NCI-H446 (cell line): ENCODE data around the gene MIDN.
"Not testable (repeated sequence)": the region's sequence is repeated elsewhere in the genome, so short reads cannot be mapped to it uniquely, and the experiment has no call there.

Experiments
- DNase-seq, 2 experiments: peaks; one replicate each; lab custom pipeline; 2025; lab: John Stamatoyannopoulos, UW

MIDN gene

DNA sequence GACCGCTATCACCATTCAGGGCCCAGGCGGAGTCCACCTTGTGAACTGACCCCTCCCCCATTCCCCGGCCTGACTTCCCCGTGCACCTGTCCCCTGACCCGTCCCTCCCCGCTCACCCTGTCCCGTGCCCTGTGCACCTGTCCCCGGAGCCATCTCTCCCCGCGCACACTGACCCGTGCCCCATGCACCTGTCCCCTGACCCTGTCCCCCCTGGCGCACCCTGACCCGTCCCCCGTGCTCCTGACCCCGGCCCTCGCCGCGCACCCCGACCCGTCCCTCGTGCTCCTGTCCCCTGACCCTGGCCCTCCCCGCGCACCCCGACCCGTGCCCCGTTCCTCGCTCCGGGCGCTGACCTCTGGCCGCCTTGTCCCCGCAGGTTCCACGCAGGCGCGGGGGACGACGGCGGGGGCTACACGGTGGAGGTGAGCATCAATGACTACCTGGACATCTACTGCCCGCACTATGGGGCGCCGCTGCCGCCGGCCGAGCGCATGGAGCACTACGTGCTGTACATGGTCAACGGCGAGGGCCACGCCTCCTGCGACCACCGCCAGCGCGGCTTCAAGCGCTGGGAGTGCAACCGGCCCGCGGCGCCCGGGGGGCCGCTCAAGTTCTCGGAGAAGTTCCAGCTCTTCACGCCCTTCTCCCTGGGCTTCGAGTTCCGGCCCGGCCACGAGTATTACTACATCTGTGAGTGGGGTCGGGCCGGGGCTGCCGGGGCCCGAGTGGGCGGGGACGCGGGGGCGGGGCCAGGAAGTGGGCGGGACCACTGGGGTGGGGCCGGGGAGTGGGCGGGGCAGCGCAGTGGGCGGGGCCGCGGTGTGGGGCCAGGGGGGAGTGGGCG is 47.0 kb downstream of the MIDN start:
- DNase-seq, result no peak

DNA sequence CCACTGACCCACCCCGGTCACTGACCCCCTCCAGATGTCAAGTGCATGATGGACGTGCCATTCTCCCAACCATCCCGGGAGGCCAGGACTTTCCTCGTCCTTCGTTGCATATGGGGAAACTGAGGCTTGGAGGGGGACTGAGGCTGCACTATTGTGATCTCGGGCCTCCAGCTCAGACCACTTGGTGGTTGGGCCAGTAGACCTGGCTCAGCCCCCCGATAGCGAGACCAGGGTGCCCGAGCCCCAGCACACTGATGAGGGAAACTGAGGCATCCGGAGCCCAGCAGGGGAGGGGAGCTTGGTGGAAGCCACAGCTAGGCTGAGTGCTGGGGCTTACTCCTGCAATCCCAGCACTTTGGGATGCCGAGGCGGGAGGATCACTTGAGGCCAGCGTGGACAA is 47.7 kb downstream of the MIDN start:
- DNase-seq, result no peak

- DNase-seq, result no peak
These were observed 48.3 kb downstream of the MIDN start for GRCh38 chr19:1296575-1297271.

GRCh38 chr19:1298235-1298634 is 49.9 kb downstream of the MIDN start:
- DNase-seq, result no peak

GRCh38 chr19:1299801-1300200 is 51.4 kb downstream of the MIDN start:
- DNase-seq, result no peak

DNA sequence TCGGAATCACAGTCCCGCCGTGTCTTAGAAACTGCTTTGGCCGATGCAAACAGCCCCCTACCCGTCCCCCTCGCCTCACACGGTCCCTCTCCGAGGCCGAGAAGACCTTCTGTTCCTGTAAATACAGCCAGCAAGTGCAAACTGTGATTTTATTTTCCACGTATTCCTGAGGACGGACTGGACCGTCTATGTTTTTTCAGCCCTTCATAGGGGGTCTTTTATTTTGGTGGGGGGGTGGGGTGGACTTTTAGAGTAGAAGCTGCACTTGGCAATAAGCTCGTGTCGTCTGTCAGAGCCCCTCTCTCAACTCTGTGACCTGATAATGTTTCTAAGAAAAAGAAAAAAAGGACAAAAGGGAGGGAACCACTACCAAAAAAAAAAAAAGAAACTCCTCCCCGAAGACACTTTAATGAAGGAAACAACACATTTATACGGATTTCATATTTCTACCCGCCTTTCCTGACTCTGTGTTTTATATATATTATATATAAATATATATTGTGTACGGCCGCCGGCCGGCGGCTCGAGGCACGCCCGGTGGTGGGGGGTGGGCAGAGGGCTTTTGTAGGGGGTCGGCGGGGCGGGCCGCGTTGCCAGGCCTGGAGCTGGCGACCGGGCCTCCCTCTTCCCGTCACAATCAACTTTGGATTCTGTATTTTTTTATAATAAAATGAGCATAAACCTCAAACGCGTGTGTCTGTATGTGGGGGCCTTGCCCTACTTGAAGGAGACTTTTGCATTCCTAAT is 52.5 kb downstream of the MIDN start:
- DNase-seq, result no peak

DNA sequence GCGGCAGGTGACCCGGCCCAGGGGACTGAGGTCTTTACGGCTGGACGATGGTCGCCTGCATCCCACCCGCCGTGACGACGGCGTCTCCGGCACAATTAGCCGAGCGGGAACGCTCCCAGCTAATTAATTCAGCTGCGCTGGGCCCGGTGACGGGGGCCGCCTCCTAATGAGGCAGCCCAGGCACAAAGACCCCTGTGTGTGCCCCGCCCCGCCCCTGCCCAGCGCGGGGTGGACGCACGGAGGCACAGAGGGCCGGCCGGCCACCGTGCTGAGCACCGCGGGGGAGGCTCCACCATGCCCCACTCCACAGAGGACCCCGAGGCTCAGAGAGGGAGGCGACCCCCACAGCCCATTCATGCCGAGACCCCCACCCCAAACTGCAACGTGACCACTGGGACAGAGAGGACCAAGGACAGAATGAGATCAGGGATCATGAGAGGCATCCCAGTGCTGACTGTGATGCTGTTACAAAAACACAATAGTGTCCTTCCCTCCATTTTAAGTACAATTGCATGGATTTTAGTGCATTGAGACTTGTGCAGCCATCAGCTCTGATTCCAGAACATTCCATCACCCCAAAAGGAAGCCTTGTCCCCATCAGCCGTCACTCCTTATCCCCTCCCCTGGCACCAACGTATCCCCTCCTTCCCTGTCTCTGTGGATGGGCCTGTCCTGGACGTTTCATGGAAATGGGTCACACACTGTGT is 54.3 kb downstream of the MIDN start:
- DNase-seq, result no peak

GRCh38 chr19:1304197-1304924 is 56.0 kb downstream of the MIDN start:
- no peak for DNase-seq

GRCh38 chr19:1305354-1305753 is 57.0 kb downstream of the MIDN start:
- not testable (repeated sequence) for DNase-seq

DNA sequence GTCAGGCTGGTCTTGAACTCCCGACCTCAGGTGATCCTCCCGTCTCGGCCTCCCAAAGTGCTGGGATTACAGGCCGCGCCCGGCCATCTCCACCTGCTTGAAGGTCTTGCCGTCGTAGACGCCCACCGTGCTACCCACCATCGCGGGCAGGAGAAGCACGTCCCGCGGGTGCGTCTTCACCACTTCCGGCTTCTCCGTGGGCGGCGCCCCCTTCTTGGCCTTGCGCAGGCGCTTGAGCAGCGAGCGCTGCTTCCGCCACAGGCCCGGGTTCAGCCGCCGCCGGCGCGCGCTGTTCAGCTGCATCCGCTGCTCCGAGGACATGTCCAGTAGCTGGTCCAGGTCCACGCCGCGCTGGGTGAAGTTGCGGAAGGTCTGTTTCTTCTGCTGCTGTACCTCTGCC is 58.9 kb downstream of the MIDN start:
- DNase-seq, result no peak

DNA sequence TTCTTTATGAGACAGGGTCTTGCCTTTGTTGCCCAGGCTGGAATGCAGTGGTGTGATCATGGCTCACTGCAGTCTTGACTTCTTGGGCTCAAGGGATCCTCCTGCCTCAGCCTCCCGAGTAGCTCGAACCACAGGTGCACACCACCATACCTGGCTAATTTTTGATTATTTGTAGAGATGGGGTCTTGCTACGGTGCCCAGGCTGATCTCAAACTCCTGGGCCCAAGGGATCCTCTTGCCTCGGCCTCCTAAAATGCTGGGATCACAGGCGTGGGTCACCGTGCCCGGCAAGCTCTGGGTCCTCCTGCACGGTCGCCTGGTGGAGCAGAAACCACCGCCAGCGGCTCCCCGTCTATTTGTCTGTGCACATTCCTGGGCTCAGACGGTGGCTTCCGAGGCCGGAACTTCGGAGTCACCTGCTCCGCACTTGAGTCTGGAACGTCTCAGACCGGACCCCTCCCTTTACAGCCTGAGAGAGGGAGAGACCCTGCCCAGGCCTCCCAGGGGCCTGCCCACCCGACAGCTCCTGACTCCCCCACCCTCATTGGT is 59.4 kb downstream of the MIDN start:
- DNase-seq, result no peak

DNA sequence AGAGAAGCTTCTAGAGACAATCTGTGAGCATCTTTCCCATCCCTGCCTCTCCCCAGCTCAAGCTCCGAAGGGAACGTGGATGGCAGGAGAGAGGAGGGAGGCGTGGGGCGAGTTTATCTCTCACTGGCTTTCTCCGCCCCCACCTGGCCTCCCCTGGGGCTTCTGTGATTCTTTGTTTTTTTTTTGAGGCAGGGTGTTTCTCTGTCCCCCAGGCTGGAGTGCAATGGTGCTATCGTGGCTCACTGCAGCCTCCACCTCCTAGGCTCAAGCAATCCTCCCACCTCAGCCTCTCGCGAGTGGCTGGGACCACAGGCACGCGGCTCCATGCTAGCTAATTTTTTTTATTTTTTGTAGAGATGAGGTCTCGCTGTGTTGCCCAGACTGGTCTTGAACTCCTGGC is 60.3 kb downstream of the MIDN start:
- no peak for DNase-seq
